ENCODE data around the gene DEPP1. TPM values are rescaled to one million over a fixed set of nuclear protein-coding genes. Genes with fewer than 3 reads are reported as not detected.
A peak's percentile ranks its signal among the peaks of the same experiment; 100 is the strongest.

The DEPP1 gene
- total and polyA plus RNA-seq, 2 of the 13 experiments (the other 11 are each of a cell fraction or from before 2014, with no cell fraction given): 14.8 to 270 TPM

GRCh38 chr10:44978570-44979280 lies at the start of gene DEPP1 (continued):
- TF ChIP-seq ZNF350 (CRISPR knock-in tag; IDR thresholded peaks at IDR 0.05; ENCODE audit: borderline replicate concordance, low read depth) (peak; percentile 91), RFX5 (IDR thresholded peaks at IDR 0.05; ENCODE audit: low read depth, low read length) (no peak), DZIP1 (CRISPR knock-in tag; IDR thresholded peaks at IDR 0.05) (no peak), EED (CRISPR knock-in tag; IDR thresholded peaks at IDR 0.05) (peak; percentile 42; the same call in 1 of the 2 replicates), SIX1 (CRISPR knock-in tag; IDR thresholded peaks at IDR 0.05; ENCODE audit: borderline replicate concordance) (0 out of 2 replicates have a peak, but pooled peaks have one; percentile 8), SOX13 (IDR thresholded peaks at IDR 0.05) (peak; percentile 83), SOX13 (CRISPR knock-in tag; conservative IDR thresholded peaks at IDR 0.05 in 1 of 2, IDR thresholded peaks at IDR 0.05 in 1 of 2) (peak in 1 of 2 experiments; percentile 91; a peak in 2 of 4 replicates), TEF (CRISPR knock-in tag; IDR thresholded peaks at IDR 0.05) (no peak), ZNF431 (CRISPR knock-in tag; IDR thresholded peaks at IDR 0.05; ENCODE audit: borderline replicate concordance, low read depth) (no peak), RBAK (CRISPR knock-in tag; IDR thresholded peaks at IDR 0.05) (no peak), NR2C2 (CRISPR knock-in tag; IDR thresholded peaks at IDR 0.05; ENCODE audit: borderline replicate concordance) (peak; percentile 68; the same call in 1 of the 2 replicates), NCOA1 (CRISPR knock-in tag; IDR thresholded peaks at IDR 0.05) (no peak), EEA1 (CRISPR knock-in tag; IDR thresholded peaks at IDR 0.05; ENCODE audit: borderline replicate concordance) (peak; percentile 67; the same call in 1 of the 2 replicates), ZNF616 (CRISPR knock-in tag; IDR thresholded peaks at IDR 0.05; ENCODE audit: low read depth) (no peak), ZNF83 (CRISPR knock-in tag; IDR thresholded peaks at IDR 0.05; ENCODE audit: borderline replicate concordance) (no peak; the same call in 1 of the 2 replicates), JARID2 (CRISPR knock-in tag; IDR thresholded peaks at IDR 0.05; ENCODE audit: insufficient replicate concordance) (peak; percentile 95), MIER2 (CRISPR knock-in tag; IDR thresholded peaks at IDR 0.05) (peak; percentile 73; the same call in 1 of the 2 replicates), MXD4 (CRISPR knock-in tag; IDR thresholded peaks at IDR 0.05) (peak; percentile 78; the same call in 1 of the 2 replicates), ZNF607 (CRISPR knock-in tag; IDR thresholded peaks at IDR 0.05; ENCODE audit: borderline replicate concordance) (peak; percentile 82), NCOA5 (CRISPR knock-in tag; IDR thresholded peaks at IDR 0.05) (0 out of 2 replicates have a peak, but pooled peaks have one; percentile 1), UBTF (CRISPR knock-in tag; IDR thresholded peaks at IDR 0.05) (peak; percentile 79; the same call in 1 of the 2 replicates), MAZ (IDR thresholded peaks at IDR 0.05; ENCODE audit: borderline replicate concordance, low read depth, low read length) (peak; percentile 63; the same call in 1 of the 2 replicates), MAZ (CRISPR knock-in tag; IDR thresholded peaks at IDR 0.05; ENCODE audit: low read depth) (peak; percentile 94), NCOR1 (IDR thresholded peaks at IDR 0.05; ENCODE audit: borderline replicate concordance, low read length) (peak; percentile 78)
